ENCODE measurements around the gene FXYD5. TPM values are rescaled to one million over a fixed set of nuclear protein-coding genes. Genes with fewer than 3 reads are reported as not detected.

FXYD5 gene
- 144 TPM for total RNA-seq

GRCh38 chr19:35154525-35155406 lies at the start of gene FXYD5:
Gene FXYD5 (plus strand): TSS chr19:35154735. CDS start chr19:35155551, 816 bp downstream.
- Histone ChIP-seq H3K27ac (peak within 1 kb of the TSS; percentile 90), H3K36me3 (peaks cover 0 to 25% of the 10 kb centered on the region in 2 donors), H3K4me3 (peak within 1 kb of the TSS; percentile 73 to 78), H3K4me1 (peaks cover 37% of the 10 kb centered on the region), H3K9me3 (no peaks in the 10 kb centered on the region), H3K27me3 (no peaks in the 10 kb centered on the region)
- intact Hi-C loops (cut with DNase I) = no loop called here
- DNase-seq (ENCODE audit: extremely low spot score in 2 of 2) = no peak
- peak in 1 of 2 donors; percentile 93 for TF ChIP-seq POLR2AphosphoS5 (IDR thresholded peaks at IDR 0.05; ENCODE audit: insufficient read depth in 1 of 2, low read depth in 1 of 2)
- TF ChIP-seq, protein P1, sequence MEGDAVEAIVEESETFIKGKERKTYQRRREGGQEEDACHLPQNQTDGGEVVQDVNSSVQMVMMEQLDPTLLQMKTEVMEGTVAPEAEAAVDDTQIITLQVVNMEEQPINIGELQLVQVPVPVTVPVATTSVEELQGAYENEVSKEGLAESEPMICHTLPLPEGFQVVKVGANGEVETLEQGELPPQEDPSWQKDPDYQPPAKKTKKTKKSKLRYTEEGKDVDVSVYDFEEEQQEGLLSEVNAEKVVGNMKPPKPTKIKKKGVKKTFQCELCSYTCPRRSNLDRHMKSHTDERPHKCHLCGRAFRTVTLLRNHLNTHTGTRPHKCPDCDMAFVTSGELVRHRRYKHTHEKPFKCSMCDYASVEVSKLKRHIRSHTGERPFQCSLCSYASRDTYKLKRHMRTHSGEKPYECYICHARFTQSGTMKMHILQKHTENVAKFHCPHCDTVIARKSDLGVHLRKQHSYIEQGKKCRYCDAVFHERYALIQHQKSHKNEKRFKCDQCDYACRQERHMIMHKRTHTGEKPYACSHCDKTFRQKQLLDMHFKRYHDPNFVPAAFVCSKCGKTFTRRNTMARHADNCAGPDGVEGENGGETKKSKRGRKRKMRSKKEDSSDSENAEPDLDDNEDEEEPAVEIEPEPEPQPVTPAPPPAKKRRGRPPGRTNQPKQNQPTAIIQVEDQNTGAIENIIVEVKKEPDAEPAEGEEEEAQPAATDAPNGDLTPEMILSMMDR (IDR thresholded peaks at IDR 0.05) = peak in 1 of 3 experiments; percentile 23
- TF ChIP-seq POLR2A (IDR thresholded peaks at IDR 0.05) = peak in 1 of 2 donors; percentile 51

DNA sequence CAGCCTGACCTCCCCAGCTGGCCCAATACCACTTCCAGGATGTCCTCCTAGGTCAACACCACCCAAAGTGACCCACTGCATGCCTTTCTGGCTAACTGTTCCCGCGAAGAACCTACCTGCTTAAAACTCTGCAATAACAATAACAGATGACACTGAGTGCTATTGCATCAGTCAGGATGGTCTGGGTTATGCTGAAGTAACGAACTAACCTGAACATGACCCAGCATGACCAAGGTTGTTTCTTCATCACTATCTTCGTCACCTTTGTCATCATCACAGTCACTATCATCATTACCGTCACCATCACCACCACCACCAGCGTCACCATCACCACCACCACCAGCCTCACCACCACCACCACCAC lies 49.5 kb upstream of the FXYD5 start:
- intact Hi-C loops (cut with DNase I) = no loop called here
- DNase-seq (ENCODE audit: extremely low spot score in 2 of 2) = no peak
- no peak overlapping the region for H3K27ac ChIP-seq
- no peak for TF ChIP-seq POLR2AphosphoS5 (IDR thresholded peaks at IDR 0.05; ENCODE audit: insufficient read depth in 1 of 2, low read depth in 1 of 2)
- TF ChIP-seq, protein P1 (IDR thresholded peaks at IDR 0.05) = no peak
- no peak for TF ChIP-seq POLR2A (IDR thresholded peaks at IDR 0.05)
- no peaks in the 10 kb centered on the region for H3K4me1 ChIP-seq
- H3K9me3 ChIP-seq = no peaks in the 10 kb centered on the region
- H3K4me3 ChIP-seq = no peak overlapping the region
- H3K27me3 ChIP-seq = no peaks in the 10 kb centered on the region
- no peaks in the 10 kb centered on the region for H3K36me3 ChIP-seq

DNA sequence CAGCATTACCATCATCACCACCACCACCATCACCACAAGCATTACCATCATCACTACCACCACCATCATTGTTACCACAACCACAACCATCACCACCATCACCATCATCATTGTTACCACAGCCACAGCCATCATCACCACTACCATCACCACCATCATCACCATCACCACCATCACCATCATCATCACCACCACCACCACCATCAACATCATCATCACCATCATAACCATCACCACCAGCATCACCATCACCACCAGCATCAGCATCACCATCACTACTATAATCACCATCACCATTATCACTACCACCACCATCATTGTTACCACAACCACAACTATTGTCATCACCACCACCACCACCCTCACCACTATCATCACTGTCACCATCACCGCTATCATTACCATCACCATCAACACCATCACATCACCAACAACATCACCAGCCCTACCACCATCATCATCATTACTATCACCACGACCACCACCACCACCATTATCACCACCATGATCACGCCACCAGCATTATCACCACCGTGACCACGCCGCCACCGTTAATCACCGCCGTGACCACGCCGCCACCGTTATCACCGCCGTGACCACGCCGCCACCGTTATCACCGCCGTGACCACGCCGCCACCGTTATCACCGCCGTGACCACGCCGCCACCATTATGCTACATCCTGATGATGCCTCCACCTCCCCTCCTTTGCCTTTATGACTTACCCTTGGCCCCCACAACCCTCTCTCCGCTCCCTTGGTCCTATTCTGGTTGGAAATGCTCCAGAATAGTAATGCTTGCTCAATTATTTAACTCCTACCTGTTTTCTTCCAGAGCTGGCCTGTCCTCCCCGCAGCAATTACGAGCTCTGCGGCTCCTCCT lies 48.9 kb upstream of the FXYD5 start:
- H3K4me3 ChIP-seq = no peak overlapping the region
- no peak overlapping the region for H3K27ac ChIP-seq
- no peaks in the 10 kb centered on the region for H3K27me3 ChIP-seq
- TF ChIP-seq POLR2A (IDR thresholded peaks at IDR 0.05) = no peak
- TF ChIP-seq, protein P1 (IDR thresholded peaks at IDR 0.05) = no peak
- no peaks in the 10 kb centered on the region for H3K36me3 ChIP-seq
- H3K9me3 ChIP-seq = no peaks in the 10 kb centered on the region
- DNase-seq (ENCODE audit: extremely low spot score in 2 of 2) = no peak
- H3K4me1 ChIP-seq = no peaks in the 10 kb centered on the region
- intact Hi-C loops (cut with DNase I) = no loop called here

- no peak overlapping the region for H3K27ac ChIP-seq
- intact Hi-C loops (cut with DNase I) = no loop called here
- DNase-seq (ENCODE audit: extremely low spot score in 2 of 2) = no peak
- no peaks in the 10 kb centered on the region for H3K9me3 ChIP-seq
- TF ChIP-seq, protein P1 (IDR thresholded peaks at IDR 0.05) = no peak
- TF ChIP-seq POLR2A (IDR thresholded peaks at IDR 0.05) (no peak), POLR2AphosphoS5 (IDR thresholded peaks at IDR 0.05; ENCODE audit: insufficient read depth in 1 of 2, low read depth in 1 of 2) (no peak)
- H3K36me3 ChIP-seq = no peaks in the 10 kb centered on the region
- no peaks in the 10 kb centered on the region for H3K4me1 ChIP-seq
- no peaks in the 10 kb centered on the region for H3K27me3 ChIP-seq
- no peak overlapping the region for H3K4me3 ChIP-seq
Observed at GRCh38 chr19:35106291-35106583, 48.3 kb upstream of the FXYD5 start.
